UCSD-AML1 (cell line): ENCODE measurements around the gene RGPD8.
"Not testable (repeated sequence)": the region's sequence is repeated elsewhere in the genome, so short reads cannot be mapped to it uniquely, and the experiment has no call there.

Source experiments
- DNase-seq: peaks from one replicate; lab custom pipeline; 2025; ENCODE audit not compliant: unreplicated experiment; lab: John Stamatoyannopoulos, UW

Gene RGPD8

DNA sequence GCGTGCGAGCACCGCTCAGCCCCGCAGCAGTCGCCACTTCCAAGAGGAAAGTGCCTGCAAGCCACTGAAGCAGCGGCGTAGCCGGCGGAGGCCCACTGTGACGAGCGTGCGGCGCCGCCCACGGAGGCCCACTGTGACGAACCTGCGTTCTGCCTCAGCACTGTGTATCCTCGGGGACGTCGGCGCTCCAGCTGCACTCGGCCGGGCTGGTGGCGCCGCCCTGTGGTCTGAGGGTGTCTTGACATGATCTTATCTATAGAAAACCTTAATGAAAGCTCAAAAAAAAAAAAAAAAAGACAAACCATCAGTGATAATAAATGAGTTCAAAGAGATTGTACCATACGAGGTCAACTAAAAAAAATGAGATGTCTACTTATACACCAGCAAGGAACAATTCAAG lies at the start of gene RGPD8:
Gene RGPD8, minus strand, starts transcription at position 166 of the 400 bp plus-strand sequence. CDS start 192 bp downstream, outside the sequence.
- DNase-seq, result not testable (repeated sequence)

- DNase-seq, result peak; percentile 38
Measured at GRCh38 chr2:112483042-112483473, 49.6 kb upstream of the RGPD8 start.

DNA sequence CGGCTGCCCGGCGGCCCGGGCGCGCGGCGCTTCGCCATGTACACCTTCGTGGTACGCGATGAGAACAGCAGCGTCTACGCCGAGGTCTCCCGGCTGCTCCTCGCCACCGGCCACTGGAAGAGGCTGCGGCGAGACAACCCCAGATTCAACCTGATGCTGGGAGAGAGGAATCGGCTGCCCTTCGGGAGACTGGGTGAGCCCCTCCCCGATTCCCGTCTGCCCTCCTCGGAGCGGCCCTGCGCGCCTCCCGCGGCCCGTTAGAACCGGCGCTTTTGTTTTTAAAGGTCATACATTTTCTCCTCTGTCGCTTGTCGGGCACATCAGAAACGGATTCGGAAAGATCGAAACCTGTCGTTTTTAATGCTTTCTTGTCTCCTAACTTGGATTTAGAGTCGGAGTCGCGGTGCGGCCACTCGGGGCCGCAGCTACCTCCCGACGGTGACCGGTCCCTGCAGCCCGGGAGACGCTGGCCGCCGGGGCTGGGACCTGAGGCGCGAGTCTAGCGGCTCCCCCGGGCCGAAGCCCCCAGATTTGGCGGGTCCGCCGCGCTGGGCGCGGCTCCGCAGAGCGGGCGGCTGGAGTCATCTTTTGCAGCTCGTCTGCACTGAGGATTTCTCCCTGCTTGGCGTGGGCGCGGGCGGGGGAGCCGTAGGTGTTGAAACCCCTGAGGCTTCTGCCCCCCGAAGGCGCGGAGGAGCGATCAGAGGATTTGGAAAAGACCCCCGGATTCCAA lies 49.0 kb upstream of the RGPD8 start:
- DNase-seq, result peak; percentile 54

GRCh38 chr2:112481528-112482233 lies 48.2 kb upstream of the RGPD8 start, which contains the start of gene TTL:
Gene TTL, plus strand, starts transcription at chr2:112482156. Its CDS starts 189 bp downstream, at chr2:112482345.
- DNase-seq, result peak; percentile 82

DNA sequence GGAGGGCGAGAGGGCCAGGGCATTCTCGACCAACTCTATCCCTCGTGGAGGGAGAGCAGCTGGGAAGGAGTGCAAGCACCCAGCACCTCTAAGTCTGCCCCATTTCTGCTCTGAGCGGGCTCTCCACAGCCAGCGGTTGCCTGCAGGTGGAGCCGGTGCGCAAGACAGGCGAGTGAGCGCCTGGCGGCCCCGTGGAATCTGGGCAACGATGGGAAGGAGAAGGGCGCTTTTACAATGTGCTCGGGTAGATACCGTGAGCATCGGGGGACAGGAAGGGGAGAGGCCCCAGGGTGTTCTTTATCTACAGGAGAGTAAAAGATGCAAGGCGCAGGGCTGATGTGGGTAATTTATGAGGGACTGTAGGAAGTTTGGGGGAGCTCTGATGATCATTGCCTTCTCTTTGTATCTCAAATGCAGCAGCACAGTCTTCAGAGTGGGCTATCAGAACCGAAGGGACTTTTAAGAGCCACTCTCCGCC lies 47.6 kb upstream of the RGPD8 start:
- peak; percentile 79 for DNase-seq

DNA sequence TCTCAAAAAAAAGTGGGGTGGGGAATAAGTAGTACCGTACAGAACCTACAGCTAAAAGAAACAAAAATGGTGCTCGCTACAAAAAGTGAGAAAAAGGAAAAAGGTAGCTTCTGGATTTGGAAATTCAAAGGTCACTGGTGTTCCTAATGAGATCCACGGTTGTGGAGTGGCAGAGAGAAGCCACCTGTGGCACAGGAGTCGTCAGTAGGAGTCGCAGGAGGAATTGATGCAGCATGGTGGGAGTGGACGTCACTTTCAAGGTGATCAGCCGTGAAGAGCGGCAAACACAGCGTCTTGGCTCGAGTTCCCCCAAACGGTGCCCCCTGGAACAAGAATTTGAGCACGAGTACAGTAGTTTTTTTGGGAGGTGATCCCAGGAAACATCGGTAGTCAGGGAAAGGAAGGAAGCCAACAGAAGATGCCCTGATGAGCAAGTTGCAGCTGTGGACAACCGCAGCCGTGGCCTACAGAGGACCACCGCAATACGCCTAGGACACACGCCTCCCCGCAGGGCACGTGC lies 47.1 kb upstream of the RGPD8 start:
- DNase-seq, result no peak

GRCh38 chr2:112476434-112476833 lies 43.0 kb upstream of the RGPD8 start:
- no peak for DNase-seq

GRCh38 chr2:112474844-112475486 lies 41.5 kb upstream of the RGPD8 start:
- no peak for DNase-seq

- DNase-seq, result no peak
Measured at GRCh38 chr2:112472547-112473263, 39.3 kb upstream of the RGPD8 start.

GRCh38 chr2:112465382-112465781 lies 31.9 kb upstream of the RGPD8 start:
- DNase-seq, result no peak

DNA sequence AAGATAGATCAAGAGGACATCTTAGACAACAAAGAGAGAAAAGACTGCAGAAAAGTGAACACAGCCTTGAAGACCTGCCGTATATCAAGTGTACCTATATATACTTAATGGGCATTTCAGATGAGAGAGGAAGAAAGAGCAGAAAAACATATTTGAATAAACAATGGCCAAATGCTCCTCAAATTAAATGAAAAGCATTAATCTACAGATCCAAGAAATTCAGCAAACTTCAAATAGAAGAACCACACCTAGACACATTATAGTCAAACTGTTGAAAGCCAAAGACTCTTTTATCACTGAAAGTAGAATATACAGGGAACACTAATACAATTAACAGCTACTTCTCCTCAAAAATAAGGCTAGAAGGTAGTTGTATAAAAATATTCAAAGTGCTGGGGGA lies 29.8 kb upstream of the RGPD8 start:
- DNase-seq, result no peak

DNA sequence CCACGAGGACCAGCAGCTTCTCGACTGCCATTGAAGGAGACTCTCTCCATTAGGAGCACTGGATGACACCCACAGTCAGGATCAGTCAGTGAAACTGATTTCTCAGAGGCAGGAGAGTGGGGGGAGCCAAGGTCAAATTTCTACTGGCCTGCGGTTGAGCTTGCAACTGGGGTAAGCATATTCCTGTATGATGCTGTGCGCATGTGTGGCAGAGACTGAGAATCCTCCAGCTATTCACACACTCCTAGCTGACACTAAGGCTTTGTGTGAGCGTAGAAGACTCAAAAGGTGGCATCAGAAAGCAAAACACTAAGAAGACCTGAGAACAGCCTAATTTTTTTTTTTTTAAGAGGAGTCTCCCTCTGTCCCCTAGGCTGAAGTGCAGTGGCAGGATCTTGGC lies 28.7 kb upstream of the RGPD8 start:
- DNase-seq, result no peak

DNA sequence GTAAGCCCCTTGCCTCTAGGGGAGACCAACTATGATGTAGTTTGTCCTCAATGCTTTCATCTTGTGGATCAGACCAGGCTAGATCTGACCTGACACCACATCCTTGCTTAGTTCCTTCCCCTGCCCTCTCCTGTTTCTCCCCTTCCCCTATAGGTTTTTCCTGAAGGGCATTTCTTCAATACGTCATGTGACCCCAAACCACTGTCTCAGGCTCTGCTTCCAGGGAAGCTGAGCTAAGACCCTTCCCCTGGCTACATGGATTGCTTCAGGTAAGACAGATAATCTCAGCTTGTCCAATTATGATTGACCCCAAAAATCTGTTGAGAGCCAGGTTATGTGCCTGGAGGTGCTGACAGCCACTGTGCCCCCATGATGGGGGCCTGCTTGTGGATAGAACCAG lies 25.9 kb upstream of the RGPD8 start:
- no peak for DNase-seq

- DNase-seq, result no peak
Measured at GRCh38 chr2:112454586-112454985, 21.1 kb upstream of the RGPD8 start.

- no peak for DNase-seq
Measured at GRCh38 chr2:112451317-112451716, 17.9 kb upstream of the RGPD8 start.

- DNase-seq, result no peak
Measured at GRCh38 chr2:112449854-112450253, 16.4 kb upstream of the RGPD8 start.

GRCh38 chr2:112444256-112444655 lies 10.8 kb upstream of the RGPD8 start:
- not testable (repeated sequence) for DNase-seq

DNA sequence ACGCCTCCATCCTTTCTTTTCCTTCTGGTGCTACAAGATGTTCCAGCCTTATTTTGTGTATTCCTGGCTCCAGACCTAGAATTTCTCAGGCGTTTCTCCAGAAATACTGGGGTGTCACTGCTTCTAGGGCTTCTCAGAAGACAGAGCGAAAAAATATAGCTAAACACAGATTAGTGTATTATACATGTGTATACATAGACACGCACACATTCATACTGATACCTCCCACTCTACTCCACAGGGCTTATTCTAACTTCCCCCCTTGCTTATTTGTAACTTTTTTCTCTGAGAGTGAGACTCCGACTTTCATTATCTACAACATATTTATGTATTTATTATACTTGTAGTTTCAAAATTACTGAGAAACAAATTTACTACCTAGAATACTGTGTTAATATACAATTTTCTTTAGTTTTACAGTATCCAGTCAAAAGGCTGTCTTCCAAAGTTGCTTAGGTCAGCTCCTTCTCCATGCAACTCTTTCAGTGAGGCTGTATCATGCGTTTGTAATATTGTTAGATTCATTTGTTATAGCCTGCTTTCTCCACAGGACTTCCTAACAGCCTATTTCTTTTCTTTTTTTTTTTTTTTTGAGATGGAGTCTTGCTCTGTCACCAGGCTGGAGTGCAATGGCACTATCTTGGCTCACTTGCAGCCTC lies 5.3 kb upstream of the RGPD8 start:
- DNase-seq, result not testable (repeated sequence)

GRCh38 chr2:112437405-112437831 lies 4.0 kb upstream of the RGPD8 start:
- DNase-seq, result not testable (repeated sequence)

- DNase-seq, result not testable (repeated sequence)
Measured at GRCh38 chr2:112436993-112437392, 3.5 kb upstream of the RGPD8 start.
